NT2/D1 (cell line): ENCODE measurements around the gene CD1B.

ENCODE experiments used
- SUZ12 ChIP-seq: IDR thresholded peaks from 2 replicates; pipeline ENCODE4 v1.6.1; 2011; ENCODE audit not compliant: insufficient read length, insufficient read depth; ENCODE audit errors: extremely low read depth
- YY1 ChIP-seq: IDR thresholded peaks from 2 replicates; pipeline ENCODE4 v1.6.1; 2011; ENCODE audit not compliant: insufficient read length, insufficient read depth
- ZNF274 ChIP-seq: IDR thresholded peaks from 2 replicates; pipeline ENCODE4 v1.6.1; 2011; ENCODE audit warnings: mild to moderate bottlenecking, low read depth, low read length

GRCh38 chr1:158355773-158356285 is 24.5 kb upstream of the CD1B start:
- TF ChIP-seq YY1 (no peak), ZNF274 (no peak), SUZ12 (no peak)
